Endothelial cell of hepatic sinusoid (primary cell): Measurements from ENCODE around the gene WDR33.

ENCODE experiments used
- in situ Hi-C: cut with HindIII; loops from 2 replicates; pipeline ENCODE4 v1.10.0; 2017; ENCODE audit warnings: low sequenced_read_pairs

The WDR33 gene

GRCh38 chr2:127722807-127723206 is 88.2 kb downstream of the WDR33 start:
- in situ Hi-C loops = no loop called here

- in situ Hi-C loops = no loop called here
These were observed 89.0 kb downstream of the WDR33 start for GRCh38 chr2:127721978-127722355.

GRCh38 chr2:127721311-127721977 is 89.5 kb downstream of the WDR33 start:
- in situ Hi-C loops = no loop called here

DNA sequence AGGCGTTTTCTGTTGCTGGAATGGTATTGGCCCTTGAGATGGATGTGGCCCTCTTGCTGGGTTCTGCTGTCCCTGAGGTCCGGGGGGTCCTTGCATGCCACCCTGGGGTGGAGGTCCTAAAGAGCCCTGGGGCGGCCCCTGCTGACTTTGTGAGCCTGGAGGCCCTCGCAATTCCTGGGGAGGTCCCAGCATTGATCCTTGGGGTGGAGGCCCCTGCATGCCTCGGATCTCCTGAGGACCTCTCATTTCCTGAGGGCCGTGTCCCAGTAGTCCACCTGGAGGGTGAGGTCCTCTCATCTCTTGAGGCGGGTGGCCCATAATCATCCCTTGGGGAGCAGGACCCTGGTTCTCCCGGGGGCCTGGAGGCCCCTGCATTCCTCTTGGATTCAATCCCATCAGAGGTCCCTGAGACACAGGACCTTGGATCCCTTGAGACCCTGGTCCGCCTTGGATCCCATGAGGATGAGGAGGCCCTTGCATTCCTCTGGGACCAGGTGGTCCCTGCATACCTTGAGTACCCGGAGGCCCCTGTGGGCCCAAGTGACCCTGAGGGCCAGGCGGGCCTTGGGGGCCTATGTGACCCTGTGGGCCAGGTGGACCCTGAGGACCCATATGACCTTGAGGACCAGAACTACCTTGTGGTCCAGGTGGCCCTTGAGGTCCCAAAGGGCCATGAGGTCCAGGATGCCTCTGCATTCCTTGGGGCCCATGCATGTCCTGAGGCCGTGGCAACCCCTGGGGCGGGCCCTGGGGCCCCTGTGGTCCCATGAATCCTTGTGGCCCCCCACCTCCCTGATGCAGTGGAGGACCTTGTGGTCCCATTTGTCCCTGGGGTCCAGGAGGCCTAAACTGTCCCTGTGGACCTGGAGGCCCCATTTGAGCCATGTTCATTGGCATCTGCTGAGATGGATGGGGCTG is 91.4 kb downstream of the WDR33 start:
- in situ Hi-C loops = no loop called here

DNA sequence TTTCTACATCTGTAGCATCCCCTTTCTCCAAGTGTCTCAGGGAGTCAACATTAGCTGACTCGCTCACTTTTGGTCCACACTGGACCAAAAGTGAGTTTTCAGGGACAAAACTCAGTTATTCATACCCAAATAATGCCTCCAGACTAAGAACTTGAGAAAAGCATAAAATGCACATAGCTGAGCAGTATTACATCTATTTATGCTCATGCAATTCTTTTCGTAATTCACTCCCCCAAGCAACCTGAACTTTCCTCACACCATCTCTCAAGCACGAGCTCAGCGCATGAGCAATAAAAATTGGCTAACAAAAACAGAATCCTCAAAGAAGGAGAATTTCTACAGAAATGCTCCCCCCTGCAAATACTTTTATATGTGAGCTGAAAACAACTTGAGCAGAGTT is 92.7 kb downstream of the WDR33 start:
- in situ Hi-C loops = no loop called here

- in situ Hi-C loops = no loop called here
These were observed 95.1 kb downstream of the WDR33 start for GRCh38 chr2:127715778-127716449.

- in situ Hi-C loops = no loop called here
These were observed 97.4 kb downstream of the WDR33 start for GRCh38 chr2:127713562-127713961.

GRCh38 chr2:127712999-127713398 is 98.0 kb downstream of the WDR33 start:
- in situ Hi-C loops = no loop called here

- in situ Hi-C loops = loop anchor here (5.0 kb wide), 1 partner anchor 33 kb away; no protein-coding TSS in a partner anchor
These were observed 101.6 kb downstream of the WDR33 start for GRCh38 chr2:127709336-127709735.

DNA sequence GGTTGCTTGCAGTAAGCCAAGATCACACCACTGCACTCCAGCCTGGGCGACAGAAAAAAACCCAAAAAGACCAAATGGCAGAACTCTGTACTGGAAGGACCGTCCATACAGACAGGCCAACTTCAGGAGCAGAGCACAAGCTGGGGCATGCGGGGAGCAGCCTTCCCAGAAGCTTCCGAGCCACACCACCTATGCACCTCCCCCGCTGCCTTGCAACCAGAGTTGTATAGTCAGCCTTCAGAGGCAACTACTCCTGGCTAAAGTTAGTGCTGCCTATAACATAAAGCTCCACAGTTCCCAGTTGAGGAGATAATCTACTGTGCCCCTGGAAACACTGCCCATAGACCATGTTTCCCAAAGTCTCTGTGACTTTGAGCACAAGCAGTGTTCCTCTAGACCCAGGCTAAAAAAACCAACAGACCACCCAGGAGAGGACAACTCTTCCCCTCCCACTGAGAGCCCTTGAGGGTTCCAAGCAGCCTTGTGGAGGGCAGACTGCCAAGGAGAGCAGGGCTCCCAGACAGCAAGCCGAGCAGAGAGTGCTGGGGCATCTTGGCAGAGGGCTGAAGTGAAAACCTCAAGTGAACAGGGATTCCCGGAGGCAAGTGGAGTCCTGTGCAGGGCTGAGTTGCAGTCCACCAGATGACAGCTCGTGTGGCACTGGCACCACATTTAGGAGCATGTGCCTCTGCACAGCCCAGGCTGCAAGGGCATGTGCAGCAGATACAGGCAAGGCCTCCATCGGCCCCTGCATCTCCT is 102.9 kb downstream of the WDR33 start:
- in situ Hi-C loops = loop anchor here (5.0 kb wide), 1 partner anchor 34 kb away; no protein-coding TSS in a partner anchor

- in situ Hi-C loops = loop anchor here (5.0 kb wide), 1 partner anchor 36 kb away; no protein-coding TSS in a partner anchor
These were observed 104.6 kb downstream of the WDR33 start for GRCh38 chr2:127706215-127706990.

- in situ Hi-C loops = loop anchor here (5.0 kb wide), 1 partner anchor 37 kb away; no protein-coding TSS in a partner anchor
These were observed 105.4 kb downstream of the WDR33 start for GRCh38 chr2:127705391-127706065.

DNA sequence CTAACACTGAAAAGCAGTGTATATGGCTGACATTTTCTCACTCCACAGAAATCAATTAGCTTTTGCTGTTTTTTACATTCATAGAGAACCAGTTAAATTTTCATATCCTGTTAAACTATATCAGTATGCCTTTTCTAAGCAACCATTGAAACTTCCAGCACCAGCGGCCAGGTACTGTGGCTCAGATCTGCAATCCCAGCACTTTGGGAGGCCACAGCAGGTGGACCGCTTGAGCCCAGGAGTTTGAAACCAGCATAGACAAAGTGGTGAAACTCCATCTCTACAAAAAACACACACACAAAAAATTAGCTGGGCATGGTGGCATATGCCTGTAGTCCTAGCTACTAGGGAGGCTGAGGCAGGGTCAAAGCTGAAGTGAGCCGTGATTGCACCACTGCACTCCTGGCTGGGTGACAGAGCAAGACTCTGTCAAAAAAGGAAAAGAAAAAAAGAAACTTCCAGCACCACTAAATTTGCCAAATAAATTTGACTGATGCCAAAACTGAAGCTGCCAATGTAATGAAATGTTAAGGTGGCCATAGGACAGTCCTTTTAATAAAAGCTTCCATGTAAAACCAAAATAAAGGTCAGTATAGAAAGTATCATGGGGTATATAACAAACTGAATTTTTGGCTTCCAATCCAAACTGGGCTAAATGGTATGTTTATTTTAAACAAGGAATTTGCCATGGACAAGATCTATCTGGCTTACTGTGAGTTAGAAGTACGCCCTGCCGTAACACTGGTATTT is 106.2 kb downstream of the WDR33 start:
- in situ Hi-C loops = loop anchor here (5.0 kb wide), 1 partner anchor 37 kb away; no protein-coding TSS in a partner anchor

DNA sequence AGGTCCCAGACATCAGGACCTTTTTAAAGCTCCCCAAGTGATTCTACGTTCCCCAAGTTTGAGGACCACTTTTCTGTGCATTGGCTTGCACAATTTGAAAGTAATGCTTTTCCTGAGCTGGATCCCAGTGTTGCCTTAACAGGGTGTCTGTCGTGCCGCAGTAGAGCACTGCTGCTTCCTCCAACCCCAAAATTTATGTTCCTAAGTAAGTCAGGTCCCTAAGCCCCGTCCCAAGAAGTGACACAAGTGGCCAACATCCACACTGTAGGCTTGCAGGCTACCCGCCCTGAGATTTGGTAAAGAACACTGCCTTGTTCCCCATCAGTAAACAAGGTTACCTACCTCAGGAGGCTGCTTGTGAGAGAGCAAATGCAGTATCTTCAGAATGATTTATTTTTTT is 107.7 kb downstream of the WDR33 start:
- in situ Hi-C loops = no loop called here

DNA sequence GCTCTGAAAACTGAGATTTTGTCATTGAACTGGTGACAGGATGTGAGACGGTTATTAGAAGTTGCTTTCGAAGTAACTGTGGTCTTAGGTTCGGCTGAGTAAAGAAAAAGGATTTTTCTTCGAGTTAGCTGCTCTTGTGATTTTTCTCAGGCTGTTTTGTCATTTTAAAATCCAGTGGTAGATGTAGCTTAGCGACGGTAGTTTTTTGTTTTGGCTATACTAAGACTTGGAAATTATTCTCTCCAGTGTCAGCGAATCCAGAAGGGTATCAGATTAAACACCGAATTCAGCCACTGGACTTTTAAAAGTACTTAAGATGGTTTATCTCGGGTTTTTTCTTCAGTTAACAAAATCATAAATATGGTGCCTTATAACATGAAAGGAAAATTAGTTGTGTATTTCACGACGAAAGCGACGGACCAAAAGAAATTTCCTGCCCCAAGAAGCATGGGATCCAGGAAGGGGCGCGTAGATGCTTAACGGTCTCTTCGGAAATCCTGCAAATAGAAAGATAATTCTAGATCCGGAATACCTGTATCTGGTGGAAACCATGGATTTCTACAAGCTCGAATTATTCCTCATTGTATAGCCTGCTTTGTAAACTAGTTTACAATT is 108.5 kb downstream of the WDR33 start:
- in situ Hi-C loops = no loop called here

- in situ Hi-C loops = no loop called here
These were observed 109.1 kb downstream of the WDR33 start for GRCh38 chr2:127701651-127702394.

- in situ Hi-C loops = no loop called here
These were observed 109.7 kb downstream of the WDR33 start, which contains the start of gene SFT2D3 for GRCh38 chr2:127701193-127701650. TSS of gene SFT2D3 (plus strand) at chr2:127701497. CDS start at chr2:127701529, 32 bp downstream.
